Hematopoietic multipotent progenitor cell treated with erythropoietin and hydrocortisone succinate and interleukin-3 and kit ligand, for 15 days (in vitro differentiated cells): ENCODE measurements around the gene SPECC1.
"Not testable (repeated sequence)": the region's sequence is repeated elsewhere in the genome, so short reads cannot be mapped to it uniquely, and the experiment has no call there.

Experiments
- DNase-seq: peaks from one replicate; pipeline ENCODE4 v3.0.0-alpha.2; 2015; ENCODE audit warnings: low spot score

Gene SPECC1

GRCh38 chr17:20128036-20128667 is 119.0 kb downstream of the SPECC1 start:
- no peak for DNase-seq

DNA sequence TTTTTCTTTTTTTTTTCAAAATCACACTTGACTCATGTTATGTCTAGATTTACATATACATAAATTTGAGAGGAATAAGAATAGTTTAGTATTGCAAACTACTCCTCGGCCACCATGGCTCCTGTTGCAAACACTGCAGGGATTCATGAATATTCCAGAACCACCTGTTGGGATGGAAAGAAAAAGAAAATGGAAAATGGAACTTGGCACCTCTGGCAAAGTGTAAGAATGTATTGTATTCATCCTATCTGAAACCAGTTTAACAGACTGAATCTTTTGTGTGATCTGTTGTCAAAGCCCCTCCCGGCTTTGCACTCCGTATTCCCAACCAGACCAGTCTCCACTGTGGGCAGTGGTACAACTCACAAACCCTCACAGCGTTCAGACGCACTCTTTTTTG is 124.4 kb downstream of the SPECC1 start:
- no peak for DNase-seq

DNA sequence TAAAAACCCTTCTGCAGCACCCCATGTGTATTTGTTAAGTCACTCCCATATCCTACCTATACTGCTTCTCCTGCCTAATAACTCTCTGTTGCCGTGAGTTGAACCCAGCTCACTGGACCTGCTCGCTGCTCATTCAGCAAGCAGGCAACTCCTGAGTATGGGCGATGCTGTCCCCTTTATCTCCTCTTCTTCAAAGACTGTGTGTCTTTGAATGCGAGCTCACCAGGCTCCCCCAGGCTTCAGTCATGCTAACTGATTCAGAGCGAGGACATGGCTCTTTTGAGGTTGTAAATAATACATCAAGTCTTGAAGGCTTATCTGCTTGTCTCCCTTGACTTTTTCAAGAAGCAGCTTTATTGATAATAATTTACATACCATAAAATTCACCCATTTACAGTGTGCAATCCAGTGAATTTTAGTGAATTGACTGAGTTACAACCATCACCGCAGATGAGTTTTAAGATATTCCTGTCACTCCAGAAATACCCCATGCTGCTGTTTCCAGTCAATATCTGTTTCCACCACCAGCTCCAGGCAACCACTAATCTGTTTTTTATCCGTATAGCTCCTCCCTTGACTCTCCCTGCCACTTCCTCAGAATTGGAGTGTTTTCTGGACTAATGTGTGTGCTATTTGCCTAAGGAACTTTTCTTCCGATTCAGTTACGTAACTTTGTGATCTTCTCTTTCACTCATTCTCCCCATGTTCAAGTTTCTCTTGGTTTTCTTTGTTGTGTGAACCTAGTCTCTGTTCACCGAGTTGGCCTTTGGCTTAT is 132.2 kb downstream of the SPECC1 start:
- DNase-seq = no peak

DNA sequence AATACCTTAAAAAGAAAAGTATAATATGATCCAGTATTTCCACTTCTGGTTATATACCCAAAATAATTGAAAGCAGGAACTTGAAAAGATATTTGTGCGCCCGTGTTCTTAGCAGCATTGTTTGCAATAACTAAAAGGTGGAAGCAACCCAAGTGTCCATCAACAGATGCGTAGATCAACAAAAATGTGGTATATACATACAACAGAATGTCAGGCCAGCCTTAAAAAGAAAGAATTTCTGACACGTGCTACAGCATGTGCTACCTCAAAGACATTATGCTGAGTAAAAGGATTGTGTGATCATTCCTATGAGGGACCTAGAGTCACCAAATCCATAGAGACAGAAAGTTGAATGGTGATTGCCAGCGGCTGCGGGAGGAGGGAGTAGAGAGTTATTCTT is 133.1 kb downstream of the SPECC1 start:
- no peak for DNase-seq

GRCh38 chr17:20143740-20144139 is 134.6 kb downstream of the SPECC1 start:
- DNase-seq = no peak

- DNase-seq = no peak
Observed at GRCh38 chr17:20145567-20145966, 136.4 kb downstream of the SPECC1 start.

GRCh38 chr17:20149251-20149650 is 140.1 kb downstream of the SPECC1 start:
- no peak for DNase-seq

GRCh38 chr17:20151174-20151573 is 142.0 kb downstream of the SPECC1 start:
- no peak for DNase-seq

DNA sequence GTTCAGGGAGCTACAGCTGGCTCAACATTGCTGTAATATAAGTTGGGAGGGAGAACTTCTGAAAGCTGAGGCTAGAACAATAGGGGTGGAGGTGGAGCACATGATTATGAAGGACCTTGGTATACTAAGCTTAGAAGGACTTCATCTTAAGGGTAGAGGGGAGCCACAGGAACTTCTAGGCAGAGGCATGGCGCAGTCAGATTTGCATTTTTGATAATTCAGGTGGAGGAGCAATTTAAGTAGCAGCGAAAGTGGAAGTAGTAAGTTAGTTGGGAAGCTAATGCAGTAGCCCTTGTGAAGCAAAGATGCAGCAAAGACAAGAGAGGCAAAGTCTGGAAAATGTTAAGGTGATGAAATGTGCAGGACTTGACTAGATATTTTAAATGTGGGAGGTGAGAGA is 144.1 kb downstream of the SPECC1 start:
- DNase-seq = no peak

GRCh38 chr17:20154286-20155000 is 145.3 kb downstream of the SPECC1 start:
- DNase-seq = no peak

- peak; percentile 94 for DNase-seq
Observed at GRCh38 chr17:20155258-20156195, 146.4 kb downstream of the SPECC1 start.

DNA sequence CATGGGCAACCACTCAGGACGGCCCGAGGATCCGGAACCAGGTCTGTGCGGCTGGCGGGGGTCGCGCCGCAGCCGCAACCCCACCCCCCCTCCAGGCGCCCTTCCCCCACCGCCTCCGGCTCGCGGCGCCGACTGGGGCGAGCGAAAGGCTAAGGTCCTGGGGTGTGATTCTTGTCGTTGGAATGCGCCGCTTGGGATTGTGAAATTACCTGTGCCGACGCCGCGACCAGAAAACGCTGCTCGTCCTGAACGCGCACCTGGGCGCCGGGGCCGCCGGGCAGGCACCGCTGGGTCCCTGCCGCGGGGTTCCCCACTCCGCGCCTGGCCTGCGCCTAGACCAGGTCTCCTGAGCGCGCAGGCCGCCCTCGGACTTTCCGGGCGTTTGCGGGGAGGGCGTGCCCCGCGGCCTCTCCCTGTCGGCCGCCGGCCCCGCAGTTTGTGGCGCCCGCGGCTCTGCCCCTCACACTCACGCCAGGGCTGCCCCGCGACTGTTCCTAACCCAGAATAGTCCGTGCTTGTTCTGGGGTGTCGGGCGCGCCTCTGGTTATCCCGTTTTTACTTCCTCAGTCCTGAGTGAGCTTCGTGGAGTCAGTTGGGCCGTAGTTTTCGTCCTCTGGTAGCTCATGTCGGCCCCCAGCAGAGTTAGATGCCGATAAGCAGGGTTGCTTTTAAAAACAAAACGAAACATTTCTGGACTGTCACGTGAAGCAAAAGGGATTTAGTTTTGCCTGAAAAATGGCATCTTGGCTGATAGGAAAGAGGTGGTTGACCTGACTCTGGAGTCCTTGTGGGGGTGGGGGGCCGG is 147.2 kb downstream of the SPECC1 start:
- DNase-seq = no peak

DNA sequence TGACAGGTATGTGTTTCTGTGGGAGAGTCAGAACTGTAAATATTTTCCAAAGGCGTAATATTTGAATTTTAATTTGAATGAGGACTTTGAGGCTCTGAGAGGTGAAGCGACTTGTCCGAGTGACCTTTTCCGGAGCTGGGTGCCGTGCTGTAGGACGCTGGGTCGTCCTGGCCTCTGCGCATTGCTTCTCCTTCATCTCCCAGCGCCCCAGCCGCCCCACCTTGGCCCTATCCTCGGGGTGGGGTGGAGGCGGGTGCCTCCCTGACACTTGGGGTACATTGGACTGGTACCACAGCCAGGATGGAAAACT is 147.8 kb downstream of the SPECC1 start:
- no peak for DNase-seq

DNA sequence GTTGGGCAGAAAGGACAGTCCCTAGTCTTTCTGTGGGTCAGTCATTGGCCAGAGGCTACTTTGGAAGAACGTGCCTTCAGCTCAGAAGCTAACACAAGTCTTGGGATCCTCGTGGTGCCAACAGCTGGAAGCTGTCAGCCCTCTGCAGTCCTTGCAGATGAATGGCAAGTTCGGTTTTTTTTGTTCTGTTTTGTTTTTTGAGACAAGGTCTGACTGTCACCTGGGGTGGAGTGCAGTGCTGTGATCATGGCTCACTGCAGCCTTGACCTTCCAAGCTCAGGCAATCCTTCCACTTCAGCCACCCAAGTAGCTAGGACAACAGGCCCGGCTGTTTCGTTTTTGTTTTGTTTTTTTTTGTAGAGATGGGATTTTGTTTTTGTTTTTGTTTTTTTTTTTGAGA is 149.4 kb downstream of the SPECC1 start:
- no peak for DNase-seq

- DNase-seq = no peak
Observed at GRCh38 chr17:20159406-20160069, 150.4 kb downstream of the SPECC1 start.

- not testable (repeated sequence) for DNase-seq
Observed at GRCh38 chr17:20165516-20165915, 156.4 kb downstream of the SPECC1 start.

DNA sequence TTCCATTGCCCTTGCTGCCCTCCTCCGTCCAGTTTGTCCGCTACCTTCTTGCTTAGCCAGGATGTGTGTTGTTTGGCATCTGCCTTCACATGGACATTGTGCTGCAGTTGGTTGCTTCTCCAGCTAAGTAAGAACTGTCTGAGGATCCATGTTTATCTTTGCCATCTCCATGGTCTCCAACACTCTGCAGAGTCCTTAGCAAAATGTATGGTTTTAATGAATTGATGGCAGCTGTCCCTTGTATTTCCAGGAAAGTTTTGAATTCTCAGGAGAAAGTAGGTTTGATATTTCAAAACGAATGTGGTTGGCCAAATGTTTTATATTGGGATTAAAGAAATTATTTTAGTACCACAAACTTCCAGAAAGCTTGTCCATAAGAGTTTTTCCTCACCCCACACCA is 160.9 kb downstream of the SPECC1 start:
- no peak for DNase-seq

GRCh38 chr17:20171741-20172365 is 162.7 kb downstream of the SPECC1 start:
- no peak for DNase-seq

DNA sequence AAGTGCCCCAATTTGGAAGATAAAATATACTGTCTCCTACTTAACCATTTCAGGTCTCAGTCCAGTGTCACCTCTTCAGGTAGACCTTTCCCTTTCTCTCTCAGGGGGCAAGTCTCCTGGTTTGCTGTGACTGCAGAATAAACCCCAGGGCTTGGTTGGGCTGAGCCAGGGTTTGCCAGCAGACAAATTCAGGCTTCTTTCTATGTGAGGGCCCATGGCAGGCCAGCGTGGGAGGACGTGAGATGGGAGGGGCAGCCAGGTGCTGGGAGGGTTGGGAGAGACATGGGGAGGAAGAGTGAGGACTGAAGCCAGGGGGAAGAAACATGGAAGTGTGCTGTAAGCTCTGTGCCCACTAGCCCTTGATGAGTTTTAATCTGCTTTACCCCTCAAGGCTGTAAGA is 163.2 kb downstream of the SPECC1 start:
- DNase-seq = no peak

- no peak for DNase-seq
Observed at GRCh38 chr17:20173091-20173490, 163.9 kb downstream of the SPECC1 start.
